DMS153 treated with DMSO at 0.1 percent for 48 hours (cell line): ENCODE measurements around the gene EDN2.

Experiments
- DNase-seq: peaks from one replicate; lab custom pipeline; 2025; ENCODE audit not compliant: unreplicated experiment; lab: John Stamatoyannopoulos, UW

The EDN2 gene

GRCh38 chr1:41484402-41485241, at the start of gene EDN2:
TSS of gene EDN2 (minus strand) at chr1:41484683. CDS start at chr1:41484601, 82 bp downstream.
- peak; percentile 96 for DNase-seq

- DNase-seq = no peak
Measured at GRCh38 chr1:41533731-41534080, 49.2 kb upstream of the EDN2 start.

GRCh38 chr1:41533016-41533730, 48.7 kb upstream of the EDN2 start:
- no peak for DNase-seq

GRCh38 chr1:41532206-41532975, 47.9 kb upstream of the EDN2 start:
- DNase-seq = no peak

- no peak for DNase-seq
Measured at GRCh38 chr1:41530411-41530810, 45.9 kb upstream of the EDN2 start.

GRCh38 chr1:41529621-41530395, 45.3 kb upstream of the EDN2 start:
- DNase-seq = no peak

- DNase-seq = no peak
Measured at GRCh38 chr1:41528726-41529605, 44.5 kb upstream of the EDN2 start.

GRCh38 chr1:41528106-41528505, 43.6 kb upstream of the EDN2 start:
- DNase-seq = no peak

- DNase-seq = no peak
Measured at GRCh38 chr1:41526956-41527561, 42.6 kb upstream of the EDN2 start.

- DNase-seq = no peak
Measured at GRCh38 chr1:41525891-41526587, 41.6 kb upstream of the EDN2 start.

GRCh38 chr1:41524676-41525675, 40.5 kb upstream of the EDN2 start:
- no peak for DNase-seq

- no peak for DNase-seq
Measured at GRCh38 chr1:41523949-41524675, 39.6 kb upstream of the EDN2 start.

GRCh38 chr1:41523071-41523470, 38.6 kb upstream of the EDN2 start:
- no peak for DNase-seq

GRCh38 chr1:41521766-41522165, 37.3 kb upstream of the EDN2 start:
- no peak for DNase-seq

- DNase-seq = no peak
Measured at GRCh38 chr1:41520951-41521752, 36.7 kb upstream of the EDN2 start.

- no peak for DNase-seq
Measured at GRCh38 chr1:41519667-41520066, 35.2 kb upstream of the EDN2 start.
